Mesodermal cell (in vitro differentiated cells): Measurements from ENCODE around the gene LDLRAD4.

ENCODE experiments used
- H3K27ac ChIP-seq: 2 replicates; pipeline ENCODE4 v1.7.0; 2013; ENCODE audit warnings: mild to moderate bottlenecking, low read depth, low read length, moderate library complexity; ENCODE audit not compliant: severe bottlenecking
- H3K36me3 ChIP-seq: 2 replicates; pipeline ENCODE4 v1.7.1; 2013; ENCODE audit warnings: mild to moderate bottlenecking, low read length, moderate library complexity; ENCODE audit not compliant: control insufficient read depth, insufficient read depth
- H3K4me1 ChIP-seq: one replicate; pipeline ENCODE4 v1.7.1; 2013; ENCODE audit warnings: mild to moderate bottlenecking, low read length; ENCODE audit not compliant: insufficient read depth, control insufficient read depth, poor library complexity, severe bottlenecking
- H3K4me3 ChIP-seq: 2 replicates; pipeline ENCODE4 v1.7.0; 2013; ENCODE audit warnings: low read length, control low read depth, mild to moderate bottlenecking; ENCODE audit not compliant: insufficient read depth, poor library complexity, severe bottlenecking; ENCODE audit errors: extremely low read depth
- H3K9me3 ChIP-seq: 2 replicates; pipeline ENCODE4 v1.7.1; 2013; ENCODE audit warnings: mild to moderate bottlenecking, low read length, moderate library complexity; ENCODE audit not compliant: control insufficient read depth
- WGBS, 2 experiments: methylation state at CpG; one replicate each; pipeline ENCODE4 v1.1.5; 2013; ENCODE audit warnings: missing lambda C conversion rate in 2 of 2; ENCODE audit not compliant: insufficient coverage in 2 of 2; 5-methylcytosine and 5-hydroxymethylcytosine counted together

Gene LDLRAD4

DNA sequence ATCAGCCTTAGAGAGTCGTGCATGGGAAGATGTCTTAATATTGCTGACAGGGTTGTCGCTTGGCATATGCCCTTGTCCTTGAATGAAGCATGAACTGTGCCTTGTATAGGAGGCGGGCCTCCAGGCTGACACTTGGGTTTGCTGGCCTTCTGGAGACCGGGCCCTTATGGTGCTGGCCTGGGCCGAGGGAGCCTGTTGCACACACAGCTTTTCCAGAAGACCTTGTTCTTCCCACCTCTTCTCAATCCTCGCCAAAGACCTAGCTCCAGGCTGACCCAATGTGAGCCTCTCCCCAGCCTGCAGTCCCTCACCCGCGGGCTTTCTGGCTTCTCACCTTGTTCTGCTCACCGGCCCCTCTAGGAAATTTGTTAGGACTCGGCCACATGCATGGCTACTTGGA is 308.7 kb downstream of the LDLRAD4 start:
- no peaks in the 10 kb centered on the region for H3K4me1 ChIP-seq
- no peak overlapping the region for H3K27ac ChIP-seq
- no peak overlapping the region for H3K4me3 ChIP-seq
- 94% methylated on average over 6 to 10 of the region's 10 CpGs for WGBS, 2 experiments
- H3K36me3 ChIP-seq: no peaks in the 10 kb centered on the region
- H3K9me3 ChIP-seq: no peaks in the 10 kb centered on the region

DNA sequence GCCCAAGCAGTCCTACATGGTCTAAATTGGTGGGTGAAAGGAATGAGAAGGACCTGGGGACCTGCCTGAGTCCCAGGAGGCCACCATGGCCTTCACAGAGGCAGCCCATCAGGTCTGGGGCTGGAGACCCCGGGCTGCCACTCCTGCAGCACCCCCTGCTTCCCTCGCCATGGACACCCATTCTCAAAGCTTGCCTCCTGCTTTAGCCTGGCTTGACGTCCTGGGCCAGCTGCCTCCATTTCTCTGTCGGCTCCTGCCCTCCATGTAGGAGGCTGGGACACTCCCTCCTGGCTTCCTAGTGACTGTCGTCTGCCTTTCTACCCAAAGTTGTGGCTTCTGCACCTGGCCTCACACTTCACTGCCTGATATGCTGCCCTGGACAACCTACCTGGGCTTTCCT is 309.2 kb downstream of the LDLRAD4 start:
- Histone ChIP-seq H3K27ac (no peak overlapping the region), H3K4me3 (no peak overlapping the region), H3K4me1 (no peaks in the 10 kb centered on the region), H3K9me3 (no peaks in the 10 kb centered on the region), H3K36me3 (no peaks in the 10 kb centered on the region)
- 86 to 90% methylated on average over 4 of the region's 5 CpGs for WGBS, 2 experiments

DNA sequence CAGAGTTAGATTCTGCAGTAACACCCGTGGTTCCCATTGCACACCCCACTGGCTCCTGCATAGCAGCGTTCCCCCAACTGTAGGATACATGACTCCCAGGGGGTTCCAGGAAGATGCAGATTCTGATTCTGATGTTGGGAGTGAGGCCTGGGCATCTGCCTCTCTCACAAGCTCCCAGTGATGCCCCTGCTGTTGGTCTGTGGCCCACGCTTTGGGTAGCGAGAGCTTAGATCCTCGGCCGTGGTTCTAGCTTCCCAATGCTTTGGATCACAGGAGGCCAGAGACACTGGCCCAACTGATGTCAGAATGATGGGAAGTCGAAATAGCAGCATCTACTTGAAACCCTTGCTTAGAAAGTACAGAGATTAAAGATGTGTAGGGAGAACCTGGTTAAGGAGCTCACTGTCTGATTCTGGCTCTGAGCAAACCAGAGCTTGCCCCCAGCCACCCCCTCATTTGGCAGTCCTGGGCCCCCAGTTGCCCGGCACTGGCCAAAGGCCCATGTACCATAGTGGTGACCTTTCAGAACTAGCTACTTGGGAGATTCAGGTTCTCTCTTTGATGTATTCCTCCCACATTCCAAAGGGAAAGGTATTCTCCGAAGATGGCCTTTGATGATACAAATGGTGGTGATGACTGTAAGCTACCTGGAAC is 310.3 kb downstream of the LDLRAD4 start:
- 87 to 94% methylated on average over 7 of the region's 9 CpGs for WGBS, 2 experiments
- Histone ChIP-seq H3K27ac (no peak overlapping the region), H3K9me3 (no peaks in the 10 kb centered on the region), H3K4me1 (no peaks in the 10 kb centered on the region), H3K36me3 (no peaks in the 10 kb centered on the region), H3K4me3 (no peak overlapping the region)

DNA sequence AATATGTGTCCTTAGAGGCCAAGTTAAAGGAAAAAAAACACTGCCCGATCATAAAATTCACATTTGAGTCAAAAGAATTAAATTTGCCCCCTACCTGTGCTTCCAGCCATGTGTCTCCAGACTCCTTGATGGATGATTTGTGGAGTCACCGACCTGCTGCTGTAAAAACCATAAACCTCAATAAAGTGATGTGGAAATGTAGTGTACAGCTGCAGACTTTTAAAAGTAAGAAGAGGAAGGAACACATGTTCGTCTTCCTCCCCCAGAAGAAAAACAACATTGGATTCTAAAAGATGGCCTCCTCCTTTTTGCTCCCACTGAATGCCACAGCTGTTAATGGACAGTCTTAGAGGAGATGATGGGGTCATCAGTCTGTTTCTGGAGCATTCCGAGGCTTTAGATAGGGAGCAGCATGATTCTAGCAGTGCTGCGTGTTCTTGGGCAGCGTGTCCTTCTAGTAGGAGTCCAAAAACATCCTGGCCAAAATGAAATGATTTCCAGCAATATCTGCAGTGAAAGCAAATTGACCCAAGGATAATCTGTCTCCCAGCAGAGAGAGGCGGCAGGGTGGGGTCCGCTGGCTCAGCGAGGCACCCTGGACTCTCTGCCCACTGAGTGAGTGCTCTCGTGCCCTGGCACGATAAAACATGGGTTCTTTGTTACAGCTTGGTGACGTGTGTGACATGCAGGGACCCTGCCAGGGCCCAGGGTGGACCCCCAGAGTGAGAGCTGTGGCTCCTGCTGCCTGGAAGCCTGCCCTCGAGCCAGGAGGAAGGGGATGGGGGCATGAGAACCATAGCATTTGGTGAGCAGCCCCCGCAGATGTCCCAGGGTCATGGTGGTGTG is 311.7 kb downstream of the LDLRAD4 start:
- Histone ChIP-seq H3K4me1 (no peaks in the 10 kb centered on the region), H3K27ac (no peak overlapping the region), H3K9me3 (no peaks in the 10 kb centered on the region), H3K36me3 (no peaks in the 10 kb centered on the region), H3K4me3 (no peak overlapping the region)
- WGBS, 2 experiments: 89 to 91% methylated on average over 9 to 11 of the region's 14 CpGs

DNA sequence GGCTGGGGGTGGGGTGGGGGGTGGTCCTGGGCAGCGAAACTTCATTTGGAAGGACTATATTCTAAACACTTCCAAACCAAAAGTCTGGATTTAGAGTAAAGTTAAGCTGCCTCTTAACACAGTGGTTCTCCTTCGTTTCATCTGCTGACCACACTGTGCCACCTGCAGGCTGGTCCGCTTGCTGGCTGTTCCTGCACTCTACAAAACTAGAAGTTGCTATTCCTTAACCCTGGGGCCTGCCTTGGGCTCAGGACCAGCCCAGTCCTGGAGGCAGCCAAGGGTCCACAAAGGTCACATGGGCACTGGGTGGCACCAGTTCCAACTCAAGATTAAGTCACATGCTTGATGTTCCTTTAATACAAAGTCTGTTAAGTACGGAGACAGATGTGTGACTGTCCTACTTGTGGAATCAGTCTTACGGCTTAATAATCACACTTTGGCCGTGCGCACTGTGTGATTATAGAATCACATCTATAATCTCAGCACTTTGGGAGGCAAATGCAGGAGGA is 312.4 kb downstream of the LDLRAD4 start:
- WGBS, 2 experiments: 75 to 79% methylated on average over 4 of the region's 7 CpGs
- Histone ChIP-seq H3K9me3 (no peaks in the 10 kb centered on the region), H3K4me3 (no peak overlapping the region), H3K4me1 (no peaks in the 10 kb centered on the region), H3K36me3 (no peaks in the 10 kb centered on the region), H3K27ac (no peak overlapping the region)

DNA sequence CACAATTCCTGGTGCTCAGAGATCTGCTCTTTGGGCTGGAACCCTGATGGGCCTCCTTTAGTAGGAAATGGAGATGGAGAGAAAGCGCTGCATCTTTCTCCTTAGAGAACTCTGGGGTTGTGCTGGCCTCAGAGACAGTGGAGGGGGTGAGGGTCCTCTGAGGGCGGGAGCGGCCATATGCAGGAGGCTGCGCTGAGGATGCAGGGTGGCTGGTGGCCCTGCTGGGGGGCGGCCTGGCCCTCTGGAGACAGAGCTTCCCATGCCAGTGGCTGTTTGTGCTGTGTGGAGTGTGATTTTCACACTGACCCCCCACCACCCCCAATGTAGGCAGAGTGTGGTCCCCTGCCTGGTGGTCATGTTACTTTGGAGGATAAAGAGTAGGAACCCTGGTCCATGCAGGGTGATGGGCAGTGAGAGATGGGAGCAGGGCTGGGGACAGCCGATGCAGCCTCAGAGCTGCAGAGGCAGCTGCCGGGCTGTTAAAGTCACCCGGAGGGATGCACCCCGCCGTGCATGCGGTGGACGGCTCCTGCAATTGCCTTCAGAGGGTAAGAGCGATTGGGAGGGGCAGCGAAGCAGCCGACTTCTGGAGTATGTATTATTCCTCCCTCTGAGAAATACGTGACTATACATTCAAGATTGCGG is 313.2 kb downstream of the LDLRAD4 start:
- Histone ChIP-seq H3K9me3 (no peaks in the 10 kb centered on the region), H3K36me3 (no peaks in the 10 kb centered on the region), H3K27ac (no peak overlapping the region), H3K4me3 (no peak overlapping the region), H3K4me1 (no peaks in the 10 kb centered on the region)
- 87 to 88% methylated on average over 15 to 16 of the region's 17 CpGs for WGBS, 2 experiments

DNA sequence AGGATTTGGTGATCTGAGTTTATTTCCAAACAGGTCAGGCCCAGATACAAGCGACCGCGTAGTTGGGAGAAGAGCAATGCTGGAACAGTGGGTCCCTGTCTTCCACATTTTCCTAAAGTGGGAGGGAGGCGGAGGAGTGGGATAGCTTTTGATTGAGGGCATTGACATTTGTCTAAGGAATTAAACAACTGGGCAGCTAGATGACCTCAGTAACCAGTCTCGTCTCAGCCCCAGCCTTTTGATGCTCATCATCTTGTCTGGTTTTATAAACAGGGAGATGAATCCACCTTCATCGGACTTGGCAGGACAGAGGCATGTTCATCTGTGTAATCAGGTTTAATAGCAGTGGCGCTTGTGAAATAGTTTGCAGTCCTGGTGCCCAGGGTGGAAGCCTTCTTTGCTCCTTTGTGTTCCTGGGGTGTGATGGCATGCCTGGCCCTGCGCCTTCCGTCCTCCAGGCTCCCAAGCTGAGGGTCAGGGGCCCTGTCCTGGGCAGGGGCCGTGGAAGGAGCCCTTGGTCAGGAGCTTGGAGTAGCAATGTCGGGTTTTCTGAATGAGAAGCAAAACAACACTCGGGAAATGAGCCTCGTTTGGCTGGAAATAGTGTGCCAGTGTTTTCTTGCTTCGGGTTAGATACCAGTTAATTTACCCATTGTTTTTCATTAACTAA is 314.0 kb downstream of the LDLRAD4 start:
- 94 to 97% methylated on average over 12 of the region's 14 CpGs for WGBS, 2 experiments
- Histone ChIP-seq H3K4me1 (no peaks in the 10 kb centered on the region), H3K36me3 (no peaks in the 10 kb centered on the region), H3K27ac (no peak overlapping the region), H3K9me3 (no peaks in the 10 kb centered on the region), H3K4me3 (no peak overlapping the region)

DNA sequence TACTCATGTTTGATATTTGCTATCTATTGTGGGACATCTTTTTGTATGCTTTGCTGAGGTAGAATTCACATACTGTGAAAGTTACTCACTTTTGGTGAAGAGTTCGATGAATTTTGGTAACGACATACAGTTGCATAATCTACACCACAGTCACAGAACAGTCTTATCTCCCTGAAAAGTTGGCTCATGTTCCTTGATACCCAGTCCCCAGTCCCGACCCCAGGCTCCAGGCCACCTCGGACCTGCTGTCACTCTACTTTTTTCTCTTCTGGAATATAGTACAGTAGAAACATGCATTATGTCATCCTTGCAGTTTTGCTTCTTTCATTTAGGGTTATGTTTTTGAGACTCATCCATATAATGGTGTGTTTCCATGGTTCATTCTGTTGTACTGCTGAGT is 316.1 kb downstream of the LDLRAD4 start:
- H3K9me3 ChIP-seq: no peaks in the 10 kb centered on the region
- H3K36me3 ChIP-seq: no peaks in the 10 kb centered on the region
- H3K27ac ChIP-seq: no peak overlapping the region
- no peaks in the 10 kb centered on the region for H3K4me1 ChIP-seq
- 60 to 83% methylated on average over 1 of the region's 4 CpGs for WGBS, 2 experiments
- H3K4me3 ChIP-seq: no peak overlapping the region

DNA sequence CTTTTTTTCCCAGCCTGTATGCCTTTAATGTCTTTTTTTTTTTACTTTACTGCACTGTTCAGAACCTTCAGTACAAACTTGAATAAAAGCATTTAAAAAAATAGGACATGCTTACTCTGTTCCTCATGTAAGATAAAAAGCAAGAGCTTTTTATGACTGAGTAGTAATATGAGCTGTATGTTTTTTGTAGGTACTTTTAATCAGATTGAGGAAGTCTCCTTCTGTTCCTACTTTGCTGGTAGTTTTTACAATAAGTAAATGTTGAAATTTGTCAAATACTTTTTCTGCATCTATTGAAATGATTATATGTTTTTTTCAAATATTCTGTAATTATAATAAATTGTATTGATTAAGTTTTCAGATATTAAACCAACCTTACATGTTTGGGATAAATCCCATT is 318.0 kb downstream of the LDLRAD4 start:
- no peaks in the 10 kb centered on the region for H3K9me3 ChIP-seq
- H3K36me3 ChIP-seq: no peaks in the 10 kb centered on the region
- no peak overlapping the region for H3K4me3 ChIP-seq
- H3K4me1 ChIP-seq: no peaks in the 10 kb centered on the region
- H3K27ac ChIP-seq: no peak overlapping the region

DNA sequence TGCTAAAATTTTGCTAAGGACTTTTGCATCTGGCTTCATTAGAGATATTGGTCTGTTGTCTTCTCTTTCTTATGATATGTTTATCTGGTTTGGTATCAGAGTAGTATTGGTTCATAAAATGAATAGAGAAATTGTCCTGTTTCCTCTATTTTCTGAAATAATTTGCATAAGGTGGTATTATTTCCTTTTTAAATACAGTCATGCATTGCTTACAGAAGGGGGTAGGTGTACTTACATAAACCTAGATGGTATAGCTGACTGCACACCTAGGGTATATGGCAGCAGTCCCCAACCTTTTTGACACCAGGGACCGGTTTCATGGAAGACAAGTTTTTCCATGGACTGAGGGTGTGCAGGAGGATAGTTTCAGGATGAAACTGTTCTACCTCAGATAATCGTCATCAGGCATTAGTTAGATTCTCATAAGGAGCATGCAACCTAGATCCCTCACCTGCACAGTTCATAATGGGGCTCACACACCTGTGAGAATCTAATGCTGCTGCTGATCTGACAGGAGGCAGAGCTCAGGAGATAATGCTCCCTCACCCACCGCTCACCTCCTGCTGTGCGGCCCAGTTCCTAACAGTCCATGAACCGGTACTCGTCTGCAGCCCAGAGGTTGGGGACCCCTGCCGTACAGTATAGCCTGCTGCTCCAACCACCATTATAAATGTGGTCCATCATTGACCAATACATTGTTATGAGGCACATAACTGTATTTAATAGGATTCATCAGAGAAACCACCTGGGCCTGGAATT is 318.6 kb downstream of the LDLRAD4 start:
- Histone ChIP-seq H3K27ac (no peak overlapping the region), H3K36me3 (no peaks in the 10 kb centered on the region), H3K4me3 (no peak overlapping the region), H3K4me1 (peaks cover under 1% of the 10 kb centered on the region), H3K9me3 (no peaks in the 10 kb centered on the region)
- WGBS, 2 experiments: 88 to 95% methylated on average over 3 to 4 of the region's 7 CpGs
